ENCODE measurements around the gene BRCC3. TPM values are rescaled to one million over a fixed set of nuclear protein-coding genes. Genes with fewer than 3 reads are reported as not detected.

Gene BRCC3
- total RNA-seq (2013; cell fraction: nucleolus; rRNA removed): 25.7 and 26.0 TPM in 2 replicates
- total RNA-seq (2014; rRNA removed): 15.5 and 16.9 TPM in 2 replicates
- total RNA-seq (2014; rRNA removed; fragmentation: Illumina TruSeq; extraction: Trizol): 29.1 and 29.9 TPM in 2 replicates
- 25.7 and 30.7 TPM in 2 replicates for total RNA-seq (2021)
- 13.1 TPM for polyA plus RNA-seq (2011; ENCODE audit: low read depth)
- 43.0 and 50.7 TPM in 2 replicates for polyA plus RNA-seq (2011; rRNA removed)
- polyA plus RNA-seq (2011; cell fraction: cytosol; rRNA removed): 27.1 and 28.8 TPM in 2 replicates
- polyA plus RNA-seq (2011; cell fraction: nucleus; rRNA removed): 18.0 TPM in 2 replicates
- polyA plus RNA-seq (2012): 17.9 and 19.8 TPM in 2 replicates
- polyA plus RNA-seq (2014; fragmentation: Illumina TruSeq; extraction: Trizol): 41.1 and 50.1 TPM in 2 replicates
- polyA plus RNA-seq (2014; fragmentation: Nextera tagmentation; extraction: Ambion mirVana): 10 to 100 TPM; 29.5 to 40.6 TPM
- 20.5 and 21.9 TPM in 2 replicates for polyA plus RNA-seq (2014; rRNA removed)
- 10 to 100 TPM; 53.0 to 57.5 TPM for polyA plus RNA-seq (2016; fragmentation: Nextera tagmentation; extraction: Ambion mirVana)
- 34.4 and 52.9 TPM in 2 replicates for polyA minus RNA-seq (2011; rRNA and poly(A)+ RNA removed)
- 11.9 and 15.4 TPM in 2 replicates for polyA minus RNA-seq (2011; cell fraction: cytosol; rRNA and poly(A)+ RNA removed)
- 15.1 and 27.1 TPM in 2 replicates for polyA minus RNA-seq (2011; cell fraction: nucleus; rRNA and poly(A)+ RNA removed)
- percentile 79 among the genes with signal in this experiment for Bru-seq, nascent RNA
- percentile 74 among the genes with signal in this experiment for BruChase-seq, experiment 1, labeled RNA remaining after a 6-hour chase
- percentile 78 among the genes with signal in this experiment for BruChase-seq, experiment 2, labeled RNA remaining after a 2-hour chase
- long read RNA-seq, experiment 1, transcript BRCC3-208 (10 exons, 2,694 nt): major isoform, 34 of 59 reads
- long read RNA-seq, experiment 1, partial matches to known transcripts: 4 of 59 reads
- long read RNA-seq, experiment 1, other reads (novel, unspliced or antisense): 19 of 59 reads
- long read RNA-seq, experiment 2, transcript BRCC3-208 (10 exons, 2,694 nt): major isoform, 122 of 232 reads
- long read RNA-seq, experiment 2, transcript BRCC3-201 (11 exons, 2,496 nt): minor isoform, 10 of 232 reads
- long read RNA-seq, experiment 2, partial matches to known transcripts: 29 of 232 reads
- long read RNA-seq, experiment 2, other reads (novel, unspliced or antisense): 66 of 232 reads

GRCh38 chrX:155070975-155071693 lies at the start of gene BRCC3, which contains the start of the genes CMC4 and MTCP1:
BRCC3 (plus strand) TSS chrX:155071508; CDS start chrX:155071528, 20 bp downstream.
CMC4 (minus strand) TSS chrX:155071136; CDS start chrX:155064023, 7,113 bp downstream.
MTCP1 (minus strand) TSS chrX:155071136; CDS start chrX:155066010, 5,126 bp downstream.
- Histone ChIP-seq H3K27me3 (replicated peaks in 1 of 2; ENCODE audit: control insufficient read depth in 2 of 2, insufficient read depth in 2 of 2, low read length in 1 of 2) (no peaks in the 10 kb centered on the region), H3K9me3 (replicated peaks; ENCODE audit: control insufficient read depth, insufficient read depth, low read length) (no peaks in the 10 kb centered on the region), H3K27ac (ENCODE audit: control insufficient read depth, insufficient read depth) (peak within 1 kb of the TSS; percentile 84), H3K4me1 (ENCODE audit: control insufficient read depth, insufficient read depth, low read length) (no peaks in the 10 kb centered on the region), H3K36me3 (ENCODE audit: control insufficient read depth in 2 of 2, insufficient read depth in 2 of 2, low read length in 1 of 2) (no peaks in the 10 kb centered on the region; a peak in 3 of 4 replicates), H3K9ac (ENCODE audit: control insufficient read depth, insufficient read depth, low read length) (peak within 1 kb of the TSS; percentile 87), H3K4me2 (ENCODE audit: control insufficient read depth, insufficient read depth) (peak within 1 kb of the TSS; percentile 67), H2AFZ (ENCODE audit: control insufficient read depth, low read depth, low read length) (peak within 1 kb of the TSS; percentile 73), H3K79me2 (ENCODE audit: control insufficient read depth, insufficient read depth, low read length) (peaks cover 54% of the 10 kb centered on the region), H3K4me3 (peak within 1 kb of the TSS; percentile 83), H4K20me1 (ENCODE audit: control insufficient read depth, insufficient read depth) (no peaks in the 10 kb centered on the region)
- no peak for FAIRE-seq
- in situ Hi-C loops (cut with MboI) (no loop called here), intact Hi-C loops (cut with micrococcal nuclease; ENCODE audit: unreplicated experiment) (loop anchor here (5.0 kb wide), 2 partner anchors 44 to 146 kb away; partner anchors contain the start of genes FUNDC2 and VBP1)
- ATAC-seq: peak; percentile 92
- RAD21 ChIA-PET (ENCODE audit: unreplicated experiment): interaction anchor here (1.4 kb wide), 1 partner anchor 147 kb away, joined by 3 read pairs; no protein-coding TSS in a partner anchor
- SMC1A ChIA-PET (ENCODE audit: uncharacterized antibody, unreplicated experiment): no interaction called here
- BruUV-seq (replicated peaks): no TSS peak
- POLR2A ChIA-PET: interaction anchor here (0.7 to 1.1 kb wide), 2 partner anchors 43 to 44 kb away, joined by 3 read pairs; partner anchors contain the start of gene FUNDC2
- CTCF ChIA-PET: interaction anchor here (0.7 to 1.4 kb wide), 2 partner anchors 14 to 91 kb away, joined by 3 read pairs; no protein-coding TSS in a partner anchor
- peak; percentile 35 for DNase-seq (ENCODE audit: low read depth, low spot score)
- WGBS (ENCODE audit: insufficient coverage, insufficient replicate concordance, low lambda C conversion rate, missing lambda C conversion rate): 48% methylated on average over 44 of the region's 81 CpGs
- TF ChIP-seq TCF3 (IDR thresholded peaks at IDR 0.05; ENCODE audit: borderline replicate concordance, insufficient read depth, low read depth, low read length) (0 out of 2 replicates have a peak, but pooled peaks have one; percentile 7), TAF1 (IDR thresholded peaks at IDR 0.05; ENCODE audit: borderline replicate concordance, low read depth, low read length) (peak; percentile 80), ZBTB11 (CRISPR knock-in tag; IDR thresholded peaks at IDR 0.05) (no peak), MLLT1 (IDR thresholded peaks at IDR 0.05) (no peak), POLR2AphosphoS5 (IDR thresholded peaks at IDR 0.05; ENCODE audit: low read length) (peak; percentile 64; the same call in 1 of the 2 replicates), POLR2A (IDR thresholded peaks at IDR 0.05; ENCODE audit: low read depth, low read length) (peak; percentile 97), RAD21 (IDR thresholded peaks at IDR 0.05; ENCODE audit: insufficient read depth, low read depth, low read length) (no peak), IKZF1 (conservative IDR thresholded peaks at IDR 0.05) (peak; percentile 37; the same call in 1 of the 2 replicates), ZBED1 (IDR thresholded peaks at IDR 0.05; ENCODE audit: borderline replicate concordance) (no peak), PAX8 (IDR thresholded peaks at IDR 0.05) (no peak), BHLHE40 (IDR thresholded peaks at IDR 0.05; ENCODE audit: borderline replicate concordance in 1 of 2, low read depth in 2 of 2, low read length in 1 of 2) (peak in 1 of 2 experiments; percentile 79; a peak in 2 of 4 replicates)
- TF ChIP-seq, protein P1, sequence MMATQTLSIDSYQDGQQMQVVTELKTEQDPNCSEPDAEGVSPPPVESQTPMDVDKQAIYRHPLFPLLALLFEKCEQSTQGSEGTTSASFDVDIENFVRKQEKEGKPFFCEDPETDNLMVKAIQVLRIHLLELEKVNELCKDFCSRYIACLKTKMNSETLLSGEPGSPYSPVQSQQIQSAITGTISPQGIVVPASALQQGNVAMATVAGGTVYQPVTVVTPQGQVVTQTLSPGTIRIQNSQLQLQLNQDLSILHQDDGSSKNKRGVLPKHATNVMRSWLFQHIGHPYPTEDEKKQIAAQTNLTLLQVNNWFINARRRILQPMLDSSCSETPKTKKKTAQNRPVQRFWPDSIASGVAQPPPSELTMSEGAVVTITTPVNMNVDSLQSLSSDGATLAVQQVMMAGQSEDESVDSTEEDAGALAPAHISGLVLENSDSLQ (IDR thresholded peaks at IDR 0.05): no peak
